Loucy (cell line): ENCODE data around the gene KDM6A.

ENCODE experiments used
- CTCF ChIP-seq: fragments of 200-600 bp; sonication (generic); conservative IDR thresholded peaks from 2 replicates; pipeline ENCODE4 v1.5.1; 2014; ENCODE audit warnings: mild to moderate bottlenecking, antibody characterized with exemption, low read length
- EZH2phosphoT487 ChIP-seq: fragments of 200-600 bp; IDR thresholded peaks from 2 replicates; pipeline ENCODE4 v1.6.1; 2018; ENCODE audit warnings: antibody characterized with exemption, mild to moderate bottlenecking, moderate library complexity, borderline replicate concordance

DNA sequence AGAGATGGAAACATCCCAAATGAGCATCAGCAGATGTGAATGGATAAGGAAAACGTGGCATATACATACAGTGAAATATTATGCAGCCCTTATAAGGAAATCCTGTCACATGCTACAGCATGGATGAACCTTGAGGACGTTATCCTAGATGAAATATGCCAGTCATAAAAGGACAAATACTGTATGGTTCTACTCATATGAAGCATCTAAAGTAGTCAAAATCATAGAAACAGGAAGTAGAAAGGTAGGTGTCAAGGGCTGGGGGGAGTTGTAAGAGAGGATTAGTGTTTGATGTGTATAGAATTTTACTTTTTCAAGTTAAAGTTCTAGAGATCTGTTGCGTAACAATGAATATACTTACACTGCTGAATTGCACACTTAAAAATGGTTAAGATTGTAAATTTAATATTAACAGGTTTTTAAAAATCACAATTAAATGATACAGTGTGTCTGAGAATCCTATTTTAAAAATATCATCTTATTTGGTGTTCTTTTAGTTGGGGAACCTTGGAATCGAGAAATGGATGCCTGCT lies 58.5 kb downstream of the KDM6A start:
- no peak for TF ChIP-seq CTCF
- no peak for TF ChIP-seq EZH2phosphoT487
